ENCODE measurements around the gene AKAP12.

AKAP12 gene, protein sequence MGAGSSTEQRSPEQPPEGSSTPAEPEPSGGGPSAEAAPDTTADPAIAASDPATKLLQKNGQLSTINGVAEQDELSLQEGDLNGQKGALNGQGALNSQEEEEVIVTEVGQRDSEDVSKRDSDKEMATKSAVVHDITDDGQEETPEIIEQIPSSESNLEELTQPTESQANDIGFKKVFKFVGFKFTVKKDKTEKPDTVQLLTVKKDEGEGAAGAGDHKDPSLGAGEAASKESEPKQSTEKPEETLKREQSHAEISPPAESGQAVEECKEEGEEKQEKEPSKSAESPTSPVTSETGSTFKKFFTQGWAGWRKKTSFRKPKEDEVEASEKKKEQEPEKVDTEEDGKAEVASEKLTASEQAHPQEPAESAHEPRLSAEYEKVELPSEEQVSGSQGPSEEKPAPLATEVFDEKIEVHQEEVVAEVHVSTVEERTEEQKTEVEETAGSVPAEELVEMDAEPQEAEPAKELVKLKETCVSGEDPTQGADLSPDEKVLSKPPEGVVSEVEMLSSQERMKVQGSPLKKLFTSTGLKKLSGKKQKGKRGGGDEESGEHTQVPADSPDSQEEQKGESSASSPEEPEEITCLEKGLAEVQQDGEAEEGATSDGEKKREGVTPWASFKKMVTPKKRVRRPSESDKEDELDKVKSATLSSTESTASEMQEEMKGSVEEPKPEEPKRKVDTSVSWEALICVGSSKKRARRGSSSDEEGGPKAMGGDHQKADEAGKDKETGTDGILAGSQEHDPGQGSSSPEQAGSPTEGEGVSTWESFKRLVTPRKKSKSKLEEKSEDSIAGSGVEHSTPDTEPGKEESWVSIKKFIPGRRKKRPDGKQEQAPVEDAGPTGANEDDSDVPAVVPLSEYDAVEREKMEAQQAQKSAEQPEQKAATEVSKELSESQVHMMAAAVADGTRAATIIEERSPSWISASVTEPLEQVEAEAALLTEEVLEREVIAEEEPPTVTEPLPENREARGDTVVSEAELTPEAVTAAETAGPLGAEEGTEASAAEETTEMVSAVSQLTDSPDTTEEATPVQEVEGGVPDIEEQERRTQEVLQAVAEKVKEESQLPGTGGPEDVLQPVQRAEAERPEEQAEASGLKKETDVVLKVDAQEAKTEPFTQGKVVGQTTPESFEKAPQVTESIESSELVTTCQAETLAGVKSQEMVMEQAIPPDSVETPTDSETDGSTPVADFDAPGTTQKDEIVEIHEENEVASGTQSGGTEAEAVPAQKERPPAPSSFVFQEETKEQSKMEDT (N-terminal part only)

DNA sequence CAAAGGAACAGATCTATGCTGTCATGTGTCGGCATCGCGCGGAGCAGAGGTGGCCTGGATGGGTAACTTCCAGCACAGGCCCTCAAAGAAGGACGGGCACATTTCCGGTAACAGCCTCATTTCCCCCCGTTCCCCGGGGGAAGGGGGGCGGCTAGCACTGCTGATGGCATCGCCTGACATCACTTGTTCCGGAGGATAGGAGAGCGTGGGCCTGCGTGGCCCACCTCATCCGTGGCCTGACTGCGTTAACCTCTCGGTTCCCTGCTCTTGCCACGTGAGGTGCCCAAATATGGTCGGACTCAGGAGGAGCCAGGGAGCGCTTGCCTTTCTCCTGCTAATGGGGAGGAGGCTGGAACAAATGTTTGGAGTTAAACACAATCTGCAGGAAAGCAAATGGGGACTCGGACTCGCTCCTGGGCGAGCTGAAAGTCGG, at the start of gene AKAP12:
Gene AKAP12 (plus strand): TSS at position 365 of the 433 bp plus-strand sequence. CDS start 596 bp downstream, outside the sequence.
- no peak for DNase-seq (ENCODE audit: low read depth in 2 of 2)

DNA sequence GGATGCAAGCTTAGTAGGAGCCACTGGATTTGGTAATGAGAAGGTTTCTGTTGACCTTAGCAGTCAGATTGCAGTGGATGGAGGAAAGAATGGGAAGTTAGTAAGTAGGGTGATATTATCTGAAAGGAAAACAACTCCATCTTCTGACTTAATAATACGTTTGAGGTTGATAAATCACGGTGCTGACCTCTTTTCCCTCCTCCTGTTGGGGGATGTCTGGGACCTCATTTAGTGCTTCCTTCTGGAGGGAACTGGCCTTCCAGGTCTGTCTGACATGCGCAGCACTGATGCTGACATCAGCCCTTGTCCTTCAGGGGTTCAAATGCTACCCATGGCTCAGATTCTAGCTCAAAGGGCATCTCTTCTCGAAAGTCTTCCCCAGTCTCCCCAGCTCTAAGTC, 48.2 kb upstream of the AKAP12 start:
- no peak for DNase-seq (ENCODE audit: low read depth in 2 of 2)

DNA sequence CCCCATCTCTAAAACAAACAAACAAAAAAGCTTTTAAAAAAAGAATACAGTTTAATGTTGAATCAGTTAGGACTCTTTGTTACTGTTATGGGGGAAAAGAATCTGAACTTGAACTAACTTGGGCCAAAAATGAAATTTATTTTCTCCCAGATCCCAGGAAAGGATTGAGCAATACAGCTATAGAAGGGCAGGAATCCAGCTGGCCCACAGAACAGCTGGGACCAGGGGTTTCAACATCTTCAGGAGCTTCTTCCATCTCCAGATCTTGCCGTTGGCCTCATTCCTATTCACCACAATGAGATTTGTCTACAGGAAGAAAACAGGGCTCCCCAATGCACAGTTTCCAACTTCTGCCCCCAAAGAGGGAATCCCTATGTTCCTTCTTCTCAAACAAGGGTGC, 43.2 kb upstream of the AKAP12 start:
- DNase-seq (ENCODE audit: low read depth in 2 of 2): no peak

DNA sequence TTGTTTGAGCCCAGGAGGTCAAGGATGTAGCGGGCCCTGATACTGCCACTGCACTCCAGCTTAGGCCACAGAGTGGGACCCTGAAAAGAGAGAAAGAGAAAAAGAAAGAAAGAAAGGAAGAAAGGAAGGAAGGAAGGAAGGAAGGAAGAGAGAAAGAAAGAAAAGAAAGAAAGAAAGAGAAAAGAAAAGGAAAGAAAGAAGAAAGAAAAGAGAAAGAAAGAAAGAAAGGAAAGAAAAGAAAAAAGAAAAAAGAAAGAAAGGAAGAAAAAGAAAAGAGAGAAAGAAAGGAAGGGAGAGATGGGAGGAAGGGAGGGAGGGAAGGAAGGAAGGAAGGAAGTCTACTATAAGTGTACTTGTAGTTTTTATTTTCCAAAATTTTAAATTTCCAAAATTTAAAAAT, 42.2 kb upstream of the AKAP12 start:
- DNase-seq (ENCODE audit: low read depth in 2 of 2): no peak

DNA sequence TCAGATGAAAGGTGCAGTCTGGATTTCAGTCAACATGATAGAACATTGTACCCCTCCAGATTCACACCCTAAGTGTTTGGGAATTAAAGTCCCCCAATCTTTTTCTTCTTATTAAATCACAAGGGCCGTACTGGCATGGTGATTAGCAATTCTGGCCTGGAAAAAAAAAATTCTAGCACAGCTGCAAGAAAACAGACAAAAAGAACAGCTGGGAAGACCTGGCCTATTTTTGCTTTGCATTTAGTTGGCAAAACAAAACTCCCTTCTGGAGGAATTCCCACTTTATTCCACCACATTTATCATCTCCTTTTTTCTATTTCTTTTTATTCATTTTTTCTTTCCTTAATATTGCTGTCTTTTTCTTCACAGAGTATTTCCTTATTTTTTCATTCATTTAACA, 39.8 kb upstream of the AKAP12 start:
- no peak for DNase-seq (ENCODE audit: low read depth in 2 of 2)

DNA sequence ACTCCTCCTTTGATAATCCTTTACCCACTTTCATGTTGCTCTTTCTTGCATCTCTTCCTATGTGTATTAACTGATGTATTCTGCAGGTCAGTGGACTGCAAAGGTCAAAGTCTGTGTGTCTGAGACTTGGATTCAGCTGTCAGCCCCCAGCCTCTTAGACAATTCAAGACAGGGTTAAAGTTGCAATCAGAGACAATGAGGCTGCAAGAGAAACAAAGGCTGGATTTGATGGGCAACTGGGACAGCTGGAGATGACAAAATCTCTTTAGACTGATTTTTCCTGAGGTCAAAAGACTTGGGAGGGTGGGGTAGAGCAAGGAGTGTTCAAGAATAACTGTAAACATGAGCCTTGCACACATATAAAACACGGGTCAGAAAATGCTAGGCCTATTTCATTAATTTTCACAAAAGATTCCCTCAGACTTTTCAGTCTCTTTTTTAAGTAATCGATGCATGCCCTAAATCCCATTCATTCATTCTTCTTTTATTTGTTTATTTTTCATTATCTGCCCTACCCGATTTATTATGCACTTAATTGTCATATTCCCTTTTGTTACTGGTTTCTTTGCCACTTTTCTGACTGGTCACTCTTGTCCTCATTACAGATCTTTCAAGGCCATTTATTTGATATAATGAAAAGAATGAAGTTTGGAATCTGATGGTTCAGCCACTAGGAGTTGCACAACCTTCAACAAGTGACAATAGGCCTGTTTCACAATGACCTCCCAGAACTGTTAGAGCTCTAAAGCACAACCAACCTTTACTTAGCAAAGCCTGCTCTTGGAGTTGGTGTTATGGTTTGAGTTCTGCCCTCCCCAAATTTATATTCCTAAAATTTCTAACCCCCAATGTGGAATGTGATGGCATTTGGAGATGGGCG, 33.8 kb upstream of the AKAP12 start:
- no peak for DNase-seq (ENCODE audit: low read depth in 2 of 2)

DNA sequence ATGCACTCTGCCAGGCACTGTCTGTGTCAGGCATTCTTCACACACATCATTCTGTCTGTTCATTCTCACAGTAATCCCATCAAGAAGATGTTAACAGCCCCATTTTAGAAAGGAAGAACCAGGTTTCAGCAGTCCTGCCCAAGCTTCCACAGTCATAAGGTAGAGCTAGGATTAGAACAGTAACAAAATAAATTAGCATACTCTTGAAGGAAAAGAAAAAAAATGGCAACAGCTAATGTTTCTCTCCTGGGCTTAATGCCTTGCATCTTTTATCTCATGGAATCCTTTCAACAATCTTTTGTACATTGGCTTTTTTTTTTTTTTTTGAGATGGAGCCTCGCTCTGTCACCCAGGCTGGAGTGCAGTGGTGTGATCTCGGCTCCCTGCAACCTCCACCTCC, 32.1 kb upstream of the AKAP12 start:
- DNase-seq (ENCODE audit: low read depth in 2 of 2): no peak

DNA sequence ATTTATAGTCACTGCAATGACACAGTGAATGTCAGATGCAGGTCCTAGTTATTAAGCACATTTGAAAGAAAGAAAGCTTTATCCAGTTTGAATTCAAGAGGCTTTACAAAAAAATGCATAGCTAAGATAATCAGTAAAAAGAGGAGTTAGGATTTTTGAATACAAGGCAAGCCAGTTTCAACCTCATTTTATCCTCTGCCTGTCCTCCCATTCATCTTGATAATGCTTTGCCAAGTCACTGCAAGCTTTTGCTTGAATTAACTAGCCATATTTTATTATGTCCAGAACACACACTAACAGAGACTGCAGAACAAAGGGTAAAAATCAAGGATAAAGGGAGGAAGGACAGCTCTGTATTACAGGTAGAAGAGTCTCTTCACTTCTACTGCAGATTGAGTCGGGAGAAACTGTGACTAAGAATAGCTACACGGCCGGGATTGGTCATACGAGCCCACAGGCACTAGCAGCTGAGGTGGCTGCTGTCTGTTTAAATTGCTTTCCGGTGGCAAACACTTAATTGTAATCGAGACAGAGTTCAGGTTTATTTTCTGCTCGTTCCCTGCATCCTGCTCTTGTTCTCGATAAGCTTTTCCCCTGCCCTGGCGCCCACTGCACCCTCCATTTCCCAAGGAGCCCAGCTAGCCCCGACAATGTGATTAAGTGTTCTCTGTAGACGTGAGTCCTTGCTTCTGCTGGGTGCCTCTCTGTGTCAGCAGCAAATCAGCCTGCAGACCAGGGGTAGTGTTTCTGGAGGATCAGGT, 30.5 kb upstream of the AKAP12 start:
- no peak for DNase-seq (ENCODE audit: low read depth in 2 of 2)

DNA sequence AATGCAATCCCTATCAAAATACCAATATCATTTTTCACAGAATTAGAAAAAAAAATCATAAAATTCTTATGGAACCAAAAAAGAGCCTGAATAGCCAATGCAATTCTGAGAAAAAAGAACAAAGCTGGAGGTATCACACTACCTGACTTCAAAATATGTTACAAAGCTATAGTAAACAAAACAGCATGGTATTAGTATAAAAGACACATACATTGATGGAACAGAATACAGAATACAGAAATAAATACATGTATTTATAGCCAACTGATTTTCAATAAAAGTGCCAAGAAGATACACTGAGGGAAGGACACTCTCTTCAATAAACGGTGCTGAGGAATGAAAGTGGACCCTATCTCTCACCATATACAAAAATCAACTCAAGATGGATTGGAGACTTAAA, 28.7 kb upstream of the AKAP12 start:
- DNase-seq (ENCODE audit: low read depth in 2 of 2): no peak

DNA sequence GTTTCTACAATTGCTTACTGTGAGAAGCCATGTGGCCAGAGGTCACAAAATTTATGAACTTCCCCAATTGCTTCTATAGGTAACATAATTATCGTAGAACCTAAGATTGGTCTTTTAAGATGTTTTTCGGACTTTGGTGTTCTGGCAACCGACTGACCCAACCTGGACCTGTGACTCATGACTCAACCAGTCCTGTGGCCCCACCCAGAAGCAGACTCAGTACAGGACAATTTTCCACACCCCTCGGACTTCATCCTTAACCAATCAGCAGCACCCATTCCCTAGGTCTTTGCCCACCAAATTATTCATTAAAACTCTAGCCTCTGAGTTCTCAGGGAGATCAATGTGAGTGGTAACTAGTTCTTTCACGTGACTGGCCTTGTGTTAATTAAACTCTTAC, 26.4 kb upstream of the AKAP12 start:
- DNase-seq (ENCODE audit: low read depth in 2 of 2): no peak

DNA sequence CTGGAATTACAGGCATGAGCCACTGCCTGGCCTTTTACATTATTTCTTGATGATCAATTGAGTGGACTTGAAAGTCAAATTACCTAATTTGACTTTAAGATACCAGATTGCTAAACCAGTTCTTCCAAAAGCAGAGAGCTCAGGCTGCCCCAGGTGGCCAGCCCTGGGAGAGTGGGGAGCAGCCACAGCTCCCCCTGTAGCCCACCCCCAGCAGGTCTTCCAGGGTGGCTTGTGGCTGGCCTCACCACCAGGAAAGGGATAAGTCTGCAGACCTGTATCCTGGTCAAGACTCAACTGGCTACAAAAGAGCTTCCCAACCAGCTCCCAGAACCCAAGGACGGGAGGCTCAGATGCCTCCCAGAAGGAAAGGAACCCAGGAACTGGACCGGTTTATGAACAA, 23.8 kb upstream of the AKAP12 start:
- DNase-seq (ENCODE audit: low read depth in 2 of 2): no peak

DNA sequence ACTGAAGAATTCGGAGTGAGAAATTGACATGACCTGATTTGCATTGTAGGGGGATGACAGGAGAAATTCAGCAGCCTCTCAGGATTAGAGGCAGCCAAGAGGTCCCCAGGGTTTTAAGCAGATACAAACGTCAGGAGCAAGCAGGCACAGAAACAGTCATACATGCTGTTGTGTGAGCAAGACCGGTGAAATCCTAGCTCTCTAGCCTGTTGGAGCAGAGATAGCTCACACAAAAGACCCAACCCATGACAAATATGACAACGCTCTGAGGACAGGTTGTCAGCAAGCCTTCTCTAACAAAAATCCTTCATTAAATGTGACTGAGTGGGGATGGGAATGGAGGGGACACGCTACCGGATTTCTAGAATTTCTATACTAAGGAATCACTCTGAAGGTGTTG, 23.0 kb upstream of the AKAP12 start:
- DNase-seq (ENCODE audit: low read depth in 2 of 2): no peak

DNA sequence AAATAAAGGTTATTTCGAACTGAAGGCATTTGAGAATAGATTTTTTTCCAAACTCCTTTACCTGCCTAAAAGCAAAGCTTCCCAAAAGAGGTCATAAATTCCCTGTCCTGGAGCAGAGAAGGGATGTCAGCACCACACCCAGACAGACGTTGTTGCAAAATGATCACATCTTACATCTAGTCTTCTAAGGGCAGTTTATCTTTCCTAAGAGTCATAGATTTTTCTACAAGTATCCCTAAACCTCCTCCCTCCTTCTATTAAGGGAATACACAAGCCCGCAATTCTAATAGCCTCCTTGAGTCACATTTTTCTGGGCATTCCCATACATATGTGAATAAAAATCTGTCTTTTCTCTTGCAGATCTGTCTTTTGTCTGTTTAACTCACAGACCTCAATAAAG, 20.6 kb upstream of the AKAP12 start:
- DNase-seq (ENCODE audit: low read depth in 2 of 2): no peak

DNA sequence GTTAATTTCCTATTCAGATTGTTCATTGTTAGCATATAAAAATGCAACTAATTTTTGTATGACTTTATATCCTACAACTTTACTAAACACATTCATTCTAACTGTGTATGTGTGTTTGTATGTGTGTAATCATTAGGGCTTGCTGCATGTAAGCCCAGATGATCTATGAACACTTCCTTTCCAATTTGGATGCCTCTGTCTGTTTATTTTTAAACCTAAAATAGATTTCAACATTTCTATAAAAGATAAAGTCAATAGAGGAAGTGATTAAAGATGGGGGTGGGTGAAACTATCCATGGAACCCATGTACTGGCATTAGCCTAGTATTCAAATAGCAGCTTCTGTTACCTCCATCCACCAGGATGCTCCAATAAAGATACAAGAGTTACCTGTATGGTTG, 15.7 kb upstream of the AKAP12 start:
- DNase-seq (ENCODE audit: low read depth in 2 of 2): no peak

DNA sequence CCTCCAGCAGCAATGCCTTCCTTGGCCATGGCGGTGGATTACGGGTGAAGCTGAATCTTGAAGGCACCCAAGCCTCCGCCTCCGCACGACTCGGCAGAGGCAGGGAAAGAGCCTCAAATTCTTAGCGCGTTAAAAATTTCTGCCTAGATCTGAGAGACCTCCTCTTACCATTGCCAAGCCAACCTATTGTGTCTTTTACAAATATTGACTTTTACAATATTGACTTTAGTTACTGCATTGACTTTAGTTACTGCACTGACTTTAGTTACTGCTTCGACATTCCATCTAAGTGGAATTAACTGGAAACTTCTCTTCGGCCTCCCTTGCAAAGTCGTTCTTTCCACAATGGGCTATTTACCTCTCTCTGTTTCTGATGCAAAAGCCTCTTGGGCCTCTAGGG, 13.8 kb upstream of the AKAP12 start:
- no peak for DNase-seq (ENCODE audit: low read depth in 2 of 2)

DNA sequence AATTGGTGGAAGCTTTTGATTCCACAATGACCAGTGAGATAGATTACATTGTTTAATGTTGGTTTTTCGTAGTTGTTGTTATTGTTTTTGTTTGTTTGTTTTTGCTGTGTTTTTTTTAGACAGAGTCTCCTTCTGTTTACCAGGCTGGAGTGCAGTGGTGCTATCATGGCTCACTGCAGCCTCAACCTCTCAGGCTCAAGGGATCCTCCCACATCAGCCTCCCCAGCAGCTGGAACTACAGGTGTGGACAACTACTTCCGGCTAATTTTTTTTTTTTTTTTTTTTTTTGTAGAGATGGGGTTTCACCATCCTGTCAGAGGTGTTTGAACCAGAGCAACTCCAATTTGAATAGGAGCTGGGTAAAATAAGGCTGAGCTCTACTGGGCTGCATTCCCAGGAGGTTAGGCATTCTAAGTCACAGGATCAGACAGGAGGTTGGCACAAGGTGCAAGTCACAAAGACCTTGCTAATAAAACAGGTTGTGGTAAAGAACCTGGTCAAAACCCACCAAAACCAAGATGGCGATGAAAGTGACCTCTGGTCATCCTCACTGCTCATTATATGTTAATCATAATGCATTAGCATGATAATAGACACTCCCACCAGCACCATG, 10.9 kb upstream of the AKAP12 start:
- no peak for DNase-seq (ENCODE audit: low read depth in 2 of 2)

DNA sequence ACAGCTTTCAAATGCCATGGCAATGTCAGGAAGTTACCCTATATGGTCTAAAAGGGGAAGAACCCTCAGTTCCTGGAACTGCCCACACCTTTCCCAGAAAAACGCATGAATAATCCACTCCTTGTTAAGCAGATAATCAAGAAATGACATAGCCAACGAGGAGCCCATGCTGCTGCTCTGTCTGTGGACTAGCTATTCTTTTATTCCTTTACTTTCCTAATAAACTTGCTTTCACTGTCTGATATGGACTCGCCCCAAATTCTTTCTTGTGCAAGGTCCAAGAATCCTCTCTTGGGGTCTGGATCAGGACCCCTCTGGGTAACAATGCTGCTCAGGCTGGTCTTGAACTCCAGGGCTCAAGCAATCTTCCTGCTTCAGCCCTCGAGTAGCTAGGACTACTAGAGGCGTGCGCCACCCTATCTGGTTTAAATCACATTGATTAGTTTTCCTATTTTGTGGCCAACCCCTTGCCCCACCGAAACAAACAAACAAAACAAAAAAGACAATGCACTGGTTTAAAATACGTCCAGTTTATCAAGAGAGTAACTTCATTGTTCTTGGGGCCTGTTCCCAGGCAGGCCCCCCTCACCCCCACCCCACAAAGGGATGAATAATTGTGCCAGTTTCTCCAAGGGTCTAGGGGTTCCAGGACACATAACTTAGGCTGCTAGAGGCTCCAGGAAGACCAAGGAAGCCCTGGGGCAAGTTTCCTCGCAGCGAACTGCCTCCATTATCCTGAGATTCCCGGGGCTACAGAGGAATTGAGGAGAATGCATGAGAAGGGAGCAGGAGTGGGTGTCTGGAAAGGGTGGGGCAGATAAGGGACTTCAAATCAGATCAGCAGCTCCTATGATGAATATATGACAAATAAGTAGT, 10.1 kb upstream of the AKAP12 start:
- peak in 1 of 2 experiments; percentile 43 for DNase-seq (ENCODE audit: low read depth in 2 of 2)

DNA sequence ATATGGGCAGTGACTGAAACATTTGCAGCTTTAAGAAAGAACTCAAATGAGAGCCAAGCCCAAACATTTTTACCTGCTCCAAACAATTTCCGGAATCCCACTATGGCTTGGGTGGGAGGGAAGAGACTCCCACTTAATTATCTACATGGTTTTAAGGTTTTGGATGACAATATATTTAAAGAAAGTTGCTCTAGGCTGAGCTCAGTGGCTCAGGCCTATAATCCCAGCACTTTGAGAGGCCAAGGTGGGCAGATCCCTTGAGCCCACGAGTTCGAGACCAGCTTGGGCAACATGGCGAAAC, 9.5 kb upstream of the AKAP12 start:
- no peak for DNase-seq (ENCODE audit: low read depth in 2 of 2)

DNA sequence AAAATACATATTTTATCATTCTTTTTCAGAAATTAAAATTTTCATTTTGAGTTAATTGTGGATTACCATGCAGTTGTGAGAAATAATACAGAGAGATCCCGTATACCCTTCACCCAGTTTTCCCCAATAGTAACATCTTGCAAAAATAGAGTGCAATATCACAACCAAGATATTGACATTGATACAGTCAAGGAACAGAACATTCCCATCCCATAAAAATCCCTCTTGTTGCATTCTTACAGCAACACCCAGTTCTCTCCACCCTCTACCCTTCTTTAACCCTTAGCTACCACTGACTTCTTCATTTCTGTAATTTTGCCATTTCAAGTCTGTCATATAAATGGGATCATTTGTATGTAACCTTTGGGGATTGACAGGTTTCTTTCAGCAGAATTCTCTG, 6.9 kb upstream of the AKAP12 start:
- no peak for DNase-seq (ENCODE audit: low read depth in 2 of 2)
